B cell (primary cell): ENCODE measurements around the gene PRKCH. TPM values are rescaled to one million over a fixed set of nuclear protein-coding genes. Genes with fewer than 3 reads are reported as not detected.

Source experiments
- ATAC-seq: fragments of 200-7000 bp; cut with Tn5 transposase; one replicate; pipeline ENCODE4 v1.10.0; 2021; ENCODE audit warnings: low read depth, mild to moderate bottlenecking, moderate number of reproducible peaks, moderate library complexity
- CTCF ChIA-PET: fragments of 350-600 bp; sonication (Branson Sonifier 250); formaldehyde crosslinking; loops from one replicate; lab custom pipeline; 2021; ENCODE audit warnings: antibody characterized with exemption, inconsistent platforms; lab: Charles Lee
- POLR2A ChIA-PET: fragments of 350-600 bp; sonication (Branson Sonifier 250); formaldehyde crosslinking; loops from one replicate; lab custom pipeline; 2021; ENCODE audit warnings: antibody characterized with exemption; lab: Charles Lee
- DNase-seq: peaks from one replicate; pipeline ENCODE4 v3.0.0; 2013
- H2AFZ ChIP-seq: 2 replicates; pipeline ENCODE4 v1.6.1; 2012; ENCODE audit warnings: mild to moderate bottlenecking, low read depth, low read length; ENCODE audit not compliant: insufficient read depth, poor library complexity, severe bottlenecking
- H3K27ac ChIP-seq, 2 donors: 1 replicate in 1 of 2; 2 replicates in 1 of 2; pipeline ENCODE4 v1.5.1; 2012 to 2013; ENCODE audit warnings: low read length in 2 of 2, mild to moderate bottlenecking in 2 of 2, moderate library complexity in 1 of 2
- H3K27me3 ChIP-seq, 4 experiments: fragments of 200-600 bp in 1 of 4; sonication (generic) in 1 of 4; replicated peaks in 1 of 4; 1 replicate in 2 of 4; 2 replicates in 2 of 4; pipeline versions ENCODE4 v1.6.1 to v1.7.0; 2013 to 2016; ENCODE audit warnings: low read length in 3 of 4, mild to moderate bottlenecking in 2 of 4, mixed read lengths in 1 of 4, moderate library complexity in 1 of 4; ENCODE audit not compliant: insufficient read depth in 4 of 4, control insufficient read depth in 3 of 4; ENCODE audit errors: control extremely low read depth in 1 of 4
- H3K36me3 ChIP-seq, 2 experiments: replicated peaks in 1 of 2; 1 replicate in 1 of 2; 2 replicates in 1 of 2; pipeline versions ENCODE4 v1.6.1 to v1.7.1; 2013; ENCODE audit warnings: low read length in 1 of 2; ENCODE audit not compliant: insufficient read depth in 2 of 2, control insufficient read depth in 1 of 2; ENCODE audit errors: control extremely low read depth in 1 of 2, extremely low read depth in 1 of 2
- H3K4me1 ChIP-seq, 2 donors: fragments of 200-600 bp in 1 of 2; sonication (generic) in 1 of 2; 1 replicate in 1 of 2; 2 replicates in 1 of 2; pipeline versions ENCODE4 v1.5.1 to v1.6.1; 2013 to 2017; ENCODE audit warnings: low read length in 2 of 2; ENCODE audit not compliant: control insufficient read depth in 2 of 2, insufficient read depth in 2 of 2
- H3K4me2 ChIP-seq: replicated peaks from 2 replicates; pipeline ENCODE3; 2012; ENCODE audit warnings: mild to moderate bottlenecking, low read depth, low read length; ENCODE audit not compliant: poor library complexity, severe bottlenecking
- H3K4me3 ChIP-seq, 5 experiments: fragments of 200-600 bp in 1 of 5; sonication (generic) in 1 of 5; 1 replicate in 3 of 5; 2 replicates in 2 of 5; pipeline versions ENCODE4 v1.5.1 to v1.7.0; 2011 to 2016; ENCODE audit warnings: low read length in 4 of 5, mild to moderate bottlenecking in 4 of 5, low read depth in 2 of 5, control low read depth in 1 of 5, moderate library complexity in 1 of 5; ENCODE audit not compliant: insufficient read depth in 1 of 5; ENCODE audit errors: control extremely low read depth in 1 of 5, extremely low read depth in 1 of 5
- H3K79me2 ChIP-seq: fragments of 200-600 bp; sonication (generic); one replicate; pipeline ENCODE4 v1.6.0; 2016; ENCODE audit warnings: low read length; ENCODE audit not compliant: control insufficient read depth, insufficient read depth
- H3K9ac ChIP-seq: fragments of 200-600 bp; sonication (generic); 2 replicates; pipeline ENCODE4 v1.6.1; 2017; ENCODE audit warnings: mild to moderate bottlenecking, low read length, moderate library complexity
- H3K9me3 ChIP-seq, 3 donors: one replicate each; pipeline versions ENCODE4 v1.6.1 to v1.7.1; 2013; ENCODE audit warnings: low read length in 2 of 3; ENCODE audit not compliant: control insufficient read depth in 2 of 3, insufficient read depth in 1 of 3; ENCODE audit errors: control extremely low read depth in 1 of 3
- H4K20me1 ChIP-seq: 2 replicates; pipeline ENCODE4 v1.6.0; 2012; ENCODE audit warnings: mild to moderate bottlenecking, low read length; ENCODE audit not compliant: insufficient read depth, control insufficient read depth, poor library complexity, severe bottlenecking
- H3K27ac Mint-ChIP-seq: one replicate; pipeline ENCODE4 v1.8.0; 2021; ENCODE audit warnings: mixed read lengths
- H3K27me3 Mint-ChIP-seq: one replicate; pipeline ENCODE4 v1.8.0; 2021; ENCODE audit warnings: mixed read lengths
- H3K4me1 Mint-ChIP-seq: one replicate; pipeline ENCODE4 v1.8.0; 2021; ENCODE audit warnings: mixed read lengths
- H3K4me3 Mint-ChIP-seq: one replicate; pipeline ENCODE4 v1.8.0; 2021; ENCODE audit warnings: mixed read lengths
- H3K9me3 Mint-ChIP-seq: one replicate; pipeline ENCODE4 v1.8.0; 2022; ENCODE audit warnings: mixed read lengths; ENCODE audit not compliant: insufficient read depth
- CTCF ChIP-seq: fragments of 200-600 bp; IDR thresholded peaks from one replicate; pipeline ENCODE4 v1.8.0; 2022; ENCODE audit warnings: antibody characterized with exemption, mild to moderate bottlenecking
- EZH2 ChIP-seq: IDR thresholded peaks from 2 replicates; pipeline ENCODE4 v1.6.1; 2012; ENCODE audit warnings: borderline replicate concordance, low read depth, mild to moderate bottlenecking, moderate library complexity, low read length; ENCODE audit not compliant: insufficient read depth, poor library complexity, severe bottlenecking
- WGBS: methylation state at CpG from one replicate; pipeline ENCODE4 v1.1.5; 2013; ENCODE audit warnings: missing lambda C conversion rate; ENCODE audit not compliant: insufficient coverage; 5-methylcytosine and 5-hydroxymethylcytosine counted together
- intact Hi-C: fragments of 100-400 bp; cut with micrococcal nuclease; formaldehyde crosslinking; loops from one replicate; pipeline ENCODE4 v1.10.0; 2022
- polyA plus RNA-seq: library from polyadenylated mRNA; depleted of rRNA; stranded (reverse); fragments of >200 nt; gene quantifications from 2 replicates; pipeline ENCODE4 v1.2.3, GENCODE V29; 2012
- total RNA-seq, 2 donors: library from RNA; stranded (reverse); fragments of 120-200 nt in 1 of 2; gene quantifications; 1 replicate in 1 of 2; 2 replicates in 1 of 2; pipeline versions ENCODE4 v1.2.3 to v1.2.4, GENCODE V29; 2013 to 2022

Gene PRKCH
- total and polyA plus RNA-seq, 2 donors (not counting 1 experiment from before 2014, with no cell fraction given), result 2.0 to 5.0 TPM

GRCh38 chr14:61466249-61466904 is 145.0 kb downstream of the PRKCH start:
- H3K79me2 ChIP-seq, result peaks cover 3% of the 10 kb centered on the region
- peaks cover 40% of the 10 kb centered on the region for H3K4me1 Mint-ChIP-seq
- peaks cover 5% of the 10 kb centered on the region for H3K9me3 Mint-ChIP-seq
- H3K36me3 ChIP-seq, result no peaks in the 10 kb centered on the region
- peaks cover 19 to 27% of the 10 kb centered on the region in 2 donors for H3K4me1 ChIP-seq
- H3K4me3 ChIP-seq, result no peak overlapping the region
- no peaks in the 10 kb centered on the region for H4K20me1 ChIP-seq
- no peak overlapping the region for H3K9ac ChIP-seq
- ChIA-PET CTCF (interaction anchor here (1.2 to 2.9 kb wide), 4 partner anchors 9 to 371 kb away, joined by 3 to 19 read pairs (median 7); no protein-coding TSS in a partner anchor), POLR2A (no interaction called here)
- ATAC-seq (no peak), DNase-seq (no peak)
- H3K27me3 ChIP-seq, result no peaks in the 10 kb centered on the region
- intact Hi-C loops, result no loop called here
- no peak overlapping the region for H2AFZ ChIP-seq
- no peaks in the 10 kb centered on the region for H3K27me3 Mint-ChIP-seq
- no peak overlapping the region for H3K4me2 ChIP-seq
- H3K27ac ChIP-seq, result no peak overlapping the region
- no peak overlapping the region for H3K4me3 Mint-ChIP-seq
- H3K27ac Mint-ChIP-seq, result no peak overlapping the region
- no peaks in the 10 kb centered on the region for H3K9me3 ChIP-seq
- over 99% methylated on average over 13 of the region's 17 CpGs for WGBS
- TF ChIP-seq EZH2 (no peak), CTCF (no peak)

- Histone ChIP-seq H4K20me1 (no peaks in the 10 kb centered on the region), H3K79me2 (peaks cover 2% of the 10 kb centered on the region), H3K36me3 (no peaks in the 10 kb centered on the region), H3K27me3 (no peaks in the 10 kb centered on the region), H2AFZ (no peak overlapping the region), H3K9ac (no peak overlapping the region), H3K4me1 (peaks cover 16 to 26% of the 10 kb centered on the region in 2 donors), H3K4me2 (no peak overlapping the region), H3K9me3 (no peaks in the 10 kb centered on the region), H3K4me3 (no peak overlapping the region), H3K27ac (no peak overlapping the region)
- Mint-ChIP-seq H3K4me1 (peaks cover 40% of the 10 kb centered on the region), H3K27ac (no peak overlapping the region), H3K9me3 (peaks cover 5% of the 10 kb centered on the region), H3K27me3 (no peaks in the 10 kb centered on the region), H3K4me3 (no peak overlapping the region)
- CTCF ChIA-PET, result interaction anchor here (1.2 to 2.6 kb wide), 3 partner anchors 8 to 370 kb away, joined by 3 to 10 read pairs (median 4); no protein-coding TSS in a partner anchor
- WGBS, result 100% methylated on average over 1 of the region's 3 CpGs
- DNase-seq, result no peak
- ATAC-seq, result no peak
- intact Hi-C loops, result no loop called here
- POLR2A ChIA-PET, result no interaction called here
- TF ChIP-seq CTCF (no peak), EZH2 (no peak)
Measured at GRCh38 chr14:61466905-61467280, 145.5 kb downstream of the PRKCH start.
